Measurements from ENCODE around the gene COPS8.
A peak's percentile ranks its signal among the peaks of the same experiment; 100 is the strongest.

Gene COPS8

DNA sequence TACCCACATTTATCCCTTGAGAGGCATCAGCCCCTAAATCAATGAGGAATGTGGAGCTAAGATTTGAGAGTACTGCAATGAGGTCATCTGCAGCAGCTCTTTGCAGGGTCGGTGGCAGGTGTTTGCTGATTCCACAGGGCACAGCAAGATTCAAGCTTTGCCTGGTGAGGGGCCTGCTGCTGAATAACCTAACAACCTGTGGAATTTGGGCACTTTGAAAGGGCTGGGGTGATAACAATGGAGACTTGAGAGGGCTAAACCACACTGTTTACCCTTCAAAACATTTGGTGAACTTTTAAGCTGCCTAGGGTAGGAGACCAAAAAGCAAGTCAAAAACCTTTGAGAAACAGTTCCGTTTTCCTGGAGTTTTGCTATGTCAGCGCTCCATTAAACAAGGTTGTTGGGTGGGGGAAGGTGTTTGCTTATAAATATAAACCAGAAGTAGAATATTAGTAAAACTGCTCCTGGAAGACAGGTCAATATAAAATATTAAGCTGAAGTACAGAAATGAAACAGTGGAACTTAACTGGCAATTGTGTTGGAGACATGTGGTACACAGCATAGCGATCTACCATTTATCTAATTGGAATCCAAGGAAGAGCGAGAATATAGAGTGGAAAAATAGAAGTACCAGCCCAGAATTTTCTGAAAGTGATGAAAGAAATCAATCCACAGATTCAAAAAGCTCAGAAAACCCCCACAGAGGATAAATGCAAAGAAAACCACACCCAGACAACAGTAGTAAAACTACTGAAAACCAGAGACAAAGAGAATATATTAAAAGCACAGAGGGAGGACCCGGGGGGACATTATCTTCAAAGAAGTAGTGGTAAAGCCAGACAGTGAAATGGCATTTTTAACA lies 15.7 kb downstream of the COPS8 start:
- no peak for DNase-seq (ENCODE audit: low read depth)

DNA sequence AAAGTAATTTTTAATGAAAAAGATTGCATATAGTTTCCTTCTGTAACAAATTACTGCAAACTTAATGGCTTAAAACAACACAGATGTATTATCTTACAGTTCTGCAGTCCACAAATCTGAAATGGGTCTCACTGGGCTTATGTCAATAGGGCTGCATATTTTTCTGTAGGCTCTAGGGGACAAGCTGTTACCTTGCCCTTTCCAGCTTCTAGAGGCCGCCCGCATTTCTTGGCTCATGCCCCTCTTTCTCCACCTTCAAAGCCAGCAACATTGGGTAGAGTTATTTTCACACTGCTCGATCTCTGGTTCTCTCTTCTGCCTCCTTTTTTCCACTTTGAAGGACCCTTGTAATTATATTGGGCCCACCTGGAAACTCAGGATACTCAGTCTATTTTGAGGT lies 16.7 kb downstream of the COPS8 start:
- no peak for DNase-seq (ENCODE audit: low read depth)

DNA sequence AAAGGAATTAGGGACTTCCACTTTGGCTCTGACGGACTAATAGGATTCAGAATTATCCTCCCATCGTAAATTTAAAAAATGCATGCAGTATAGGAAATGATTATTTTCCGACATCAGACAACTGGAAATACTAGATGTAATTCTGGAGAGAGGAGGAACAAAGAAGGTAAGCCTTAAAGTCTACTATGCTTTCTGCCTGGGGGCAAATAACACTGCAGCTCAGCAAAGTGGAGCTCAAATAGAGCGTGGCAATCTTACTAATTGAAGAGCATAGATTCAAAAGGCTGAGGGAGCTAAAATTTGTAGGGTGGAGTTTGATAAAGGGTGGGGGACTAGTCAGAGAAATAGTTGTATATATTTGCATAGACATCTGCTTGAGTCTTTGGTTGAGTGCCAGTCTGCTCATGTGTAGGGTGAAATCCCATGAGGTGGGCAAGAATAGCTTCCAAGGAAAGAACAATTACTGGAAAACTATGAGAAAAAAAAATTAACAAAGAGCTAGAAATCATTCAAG lies 23.8 kb downstream of the COPS8 start:
- no peak for DNase-seq (ENCODE audit: low read depth)

DNA sequence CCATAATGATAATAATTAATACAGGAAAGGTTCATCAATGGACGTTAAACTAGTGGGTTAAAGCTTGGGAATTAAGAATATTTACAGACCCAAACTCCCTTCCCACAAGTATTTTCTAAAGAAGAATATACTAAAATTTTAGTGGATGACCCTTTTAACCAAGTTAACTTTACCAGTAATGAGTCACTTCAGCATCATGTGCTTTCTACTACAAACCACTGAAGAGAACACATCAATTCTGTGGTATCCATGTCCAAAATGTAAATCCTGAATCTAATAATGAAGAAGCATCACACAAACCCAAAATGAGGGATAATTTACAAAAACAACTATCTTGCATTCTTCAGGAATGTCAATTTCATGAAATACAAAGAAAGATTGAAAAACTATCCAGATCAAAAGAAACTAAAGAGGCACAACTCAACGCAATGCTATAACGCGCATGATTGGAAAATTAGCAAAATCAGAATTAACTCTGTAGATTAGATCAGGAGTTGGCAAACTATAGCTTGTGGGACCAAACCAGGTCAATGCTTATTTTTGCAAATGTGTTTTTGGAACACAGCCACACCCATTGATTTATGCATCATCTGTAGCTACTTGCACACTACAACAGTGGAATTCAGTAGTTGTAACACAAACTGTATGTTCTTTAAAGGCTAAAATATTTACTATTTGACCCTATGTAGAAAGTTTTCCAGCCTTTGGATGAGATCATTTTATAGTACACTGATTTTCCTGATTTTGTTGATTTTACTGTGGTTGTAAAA lies 27.5 kb downstream of the COPS8 start:
- DNase-seq (ENCODE audit: low read depth) = no peak

DNA sequence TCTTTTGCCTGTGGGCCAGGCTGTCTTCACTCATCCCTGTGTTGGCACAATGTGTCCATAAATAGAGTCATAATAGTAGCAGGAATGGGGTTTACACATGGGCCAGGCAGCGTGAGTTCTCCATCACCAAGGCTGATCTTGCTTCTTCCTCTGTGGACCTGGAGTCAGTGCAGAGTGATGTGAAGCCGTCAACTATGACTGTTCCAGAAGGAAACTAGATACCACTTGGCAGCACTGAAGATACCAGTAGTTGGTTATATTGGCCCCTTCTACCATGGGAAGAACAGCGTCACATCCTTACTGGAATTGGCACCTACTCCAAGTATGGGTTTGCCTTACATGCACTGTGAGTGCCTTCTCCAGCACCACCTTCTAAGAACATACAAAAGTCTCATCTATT lies 30.2 kb downstream of the COPS8 start:
- DNase-seq (ENCODE audit: low read depth) = no peak

DNA sequence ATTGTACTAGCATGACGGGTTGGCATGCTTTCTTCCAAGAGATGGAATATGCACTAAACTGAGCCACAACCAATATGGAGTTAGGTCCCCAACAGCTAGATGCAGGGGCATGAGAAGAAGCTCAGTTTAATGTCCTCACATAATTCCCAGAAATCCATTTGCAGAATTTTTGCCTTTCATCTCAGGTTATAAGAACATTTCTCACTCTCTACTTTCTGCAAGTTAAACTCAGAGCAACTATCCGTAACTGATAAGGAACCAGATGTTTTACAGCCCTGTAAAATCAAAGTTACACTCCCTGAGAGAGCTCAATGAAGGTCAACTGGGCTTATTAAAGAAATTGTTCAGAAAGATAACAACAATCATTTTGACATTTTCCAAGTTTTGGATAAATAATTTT lies 30.7 kb downstream of the COPS8 start:
- no peak for DNase-seq (ENCODE audit: low read depth)

DNA sequence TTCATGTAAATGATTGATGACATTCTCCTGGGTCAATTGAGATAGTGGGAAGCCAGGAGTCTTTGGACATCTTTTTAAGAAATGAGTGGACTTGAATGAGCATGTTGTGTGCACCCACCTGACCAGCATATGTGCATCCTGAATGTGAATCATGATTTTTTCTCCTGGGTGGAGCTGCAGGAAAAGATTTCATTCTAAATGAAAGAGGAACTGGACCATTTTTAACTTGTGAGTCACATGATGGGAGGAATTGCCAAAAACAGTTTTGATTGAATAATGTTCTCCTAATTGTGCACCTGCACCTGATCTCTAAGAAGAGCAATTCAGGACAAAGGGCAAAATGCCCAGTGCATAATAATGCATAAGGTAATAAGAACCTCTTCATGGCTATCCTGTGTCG lies 32.3 kb downstream of the COPS8 start:
- DNase-seq (ENCODE audit: low read depth) = no peak

DNA sequence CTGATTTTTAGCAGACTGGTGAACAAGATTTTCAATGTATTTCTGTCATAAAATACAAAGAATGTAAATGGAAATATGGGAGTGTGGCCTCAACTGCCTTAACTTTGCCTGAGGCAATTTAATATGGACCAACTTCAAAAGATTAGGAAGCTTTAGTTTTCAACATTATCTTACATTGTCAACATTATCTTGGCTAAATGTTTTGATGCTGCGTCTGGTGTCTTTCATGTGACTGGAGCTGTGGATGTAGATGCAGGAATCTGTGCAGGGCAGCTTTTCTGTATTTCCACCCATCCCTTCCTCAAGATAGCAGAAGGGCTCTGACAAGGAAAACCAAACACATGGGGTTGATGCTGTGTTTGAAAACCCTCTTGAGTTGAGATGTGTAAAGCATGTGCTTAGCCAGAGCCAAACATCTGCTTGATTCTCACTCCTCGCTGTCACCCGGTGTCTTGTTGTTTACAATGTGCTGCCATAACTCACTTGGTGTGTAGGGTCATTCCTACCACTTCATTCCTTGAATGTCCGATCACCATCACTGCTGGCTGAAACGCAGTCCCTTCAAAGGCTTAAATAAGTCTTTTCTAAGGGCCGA lies 33.0 kb downstream of the COPS8 start:
- no peak for DNase-seq (ENCODE audit: low read depth)

DNA sequence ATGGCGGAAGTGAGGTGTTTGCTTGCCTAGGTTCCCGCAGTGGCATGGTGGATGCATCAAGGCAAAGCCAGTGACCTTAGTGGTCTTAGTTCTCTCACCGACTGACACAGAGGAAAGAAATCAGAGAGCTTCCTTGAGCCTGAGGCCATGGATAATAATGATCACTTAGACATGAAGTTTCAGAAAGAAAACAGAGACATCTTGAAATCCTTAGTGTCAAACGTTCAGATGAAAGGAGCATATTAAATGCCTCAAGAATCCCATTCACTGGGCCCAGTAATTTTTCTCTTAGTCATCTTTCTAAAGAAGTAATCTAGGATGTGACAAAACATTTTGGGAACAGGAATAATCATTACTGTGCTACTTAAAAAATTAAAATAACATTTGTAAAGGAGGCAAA lies 35.2 kb downstream of the COPS8 start:
- DNase-seq (ENCODE audit: low read depth) = no peak

DNA sequence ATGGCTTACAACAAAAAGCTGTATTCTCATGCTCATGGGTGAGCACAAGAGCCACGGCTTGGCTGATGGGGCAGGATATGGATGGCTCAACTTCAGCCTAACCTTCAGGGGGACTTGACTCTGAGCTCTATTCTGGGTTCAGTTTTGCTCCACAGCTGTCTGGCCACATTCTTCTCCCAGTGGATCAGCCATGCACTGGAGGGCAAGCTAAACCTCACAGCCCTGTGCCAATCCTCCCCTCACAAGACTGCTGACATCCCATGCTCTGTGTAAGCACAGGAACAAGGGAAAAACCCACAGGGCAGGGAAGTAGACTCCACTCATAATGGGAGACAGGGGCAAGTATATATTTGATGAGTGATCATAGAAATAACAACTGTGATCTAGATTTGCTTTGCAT lies 35.6 kb downstream of the COPS8 start:
- no peak for DNase-seq (ENCODE audit: low read depth)

DNA sequence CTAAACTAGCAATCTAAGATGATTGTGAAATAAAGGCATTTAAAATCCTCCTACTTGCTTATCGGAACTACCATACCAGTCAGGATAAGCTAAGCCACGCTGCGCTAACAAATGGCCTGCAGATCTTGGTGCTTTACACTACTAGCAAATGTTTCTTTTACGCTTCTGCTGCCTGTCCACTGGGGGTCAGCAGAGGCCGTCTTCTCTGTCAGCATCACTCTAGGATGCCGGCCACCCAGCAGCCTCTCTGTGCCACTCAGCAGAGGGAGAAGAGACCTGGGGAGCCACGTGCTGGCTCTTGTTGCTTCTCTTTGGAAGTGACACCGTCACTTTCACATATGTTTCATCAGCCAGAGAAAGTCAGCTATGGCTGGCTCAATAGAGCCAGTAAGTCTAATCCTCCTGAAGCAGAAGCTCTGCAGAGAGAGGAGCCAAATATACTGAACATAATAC lies 36.6 kb downstream of the COPS8 start:
- peak; percentile 65 for DNase-seq (ENCODE audit: low read depth)

DNA sequence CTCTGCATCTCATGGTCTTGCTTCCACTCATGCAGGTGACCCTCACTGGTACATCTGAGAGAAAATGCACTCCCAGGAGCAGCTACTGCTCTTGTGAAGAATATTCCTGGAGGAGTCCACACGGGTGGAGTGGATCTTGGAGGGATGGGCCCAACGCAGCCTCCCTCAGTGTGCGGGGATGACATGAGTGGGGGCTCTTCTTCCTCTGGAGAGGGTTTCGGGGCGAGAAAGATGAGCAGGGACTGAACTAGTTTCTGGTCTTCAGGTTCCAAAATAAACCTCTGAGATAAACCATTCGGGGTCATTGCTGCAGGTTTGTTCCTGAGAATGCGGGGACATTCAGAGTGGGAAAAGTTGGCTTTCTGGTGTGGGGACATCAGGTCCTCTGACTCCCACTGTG lies 39.1 kb downstream of the COPS8 start:
- no peak for DNase-seq (ENCODE audit: low read depth)

DNA sequence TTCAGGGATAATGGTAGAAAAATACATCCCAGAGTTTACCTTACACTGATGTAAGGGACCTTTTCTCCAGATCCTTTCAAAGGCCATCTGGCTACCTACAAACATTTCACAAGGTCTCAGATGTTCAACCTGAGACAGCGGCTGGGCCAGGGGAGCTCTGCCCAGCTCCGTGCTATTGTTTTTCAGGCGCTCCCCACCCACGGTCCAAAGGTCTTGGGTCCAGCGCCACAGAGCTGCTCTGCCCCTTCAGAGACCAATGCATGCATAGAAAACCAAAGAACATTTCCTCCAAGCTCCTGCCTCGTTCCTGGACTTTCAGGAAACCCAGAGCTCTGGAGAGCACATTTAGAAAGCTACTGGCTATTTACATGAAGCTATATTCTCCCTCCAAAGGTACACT lies 40.3 kb downstream of the COPS8 start:
- DNase-seq (ENCODE audit: low read depth) = no peak

DNA sequence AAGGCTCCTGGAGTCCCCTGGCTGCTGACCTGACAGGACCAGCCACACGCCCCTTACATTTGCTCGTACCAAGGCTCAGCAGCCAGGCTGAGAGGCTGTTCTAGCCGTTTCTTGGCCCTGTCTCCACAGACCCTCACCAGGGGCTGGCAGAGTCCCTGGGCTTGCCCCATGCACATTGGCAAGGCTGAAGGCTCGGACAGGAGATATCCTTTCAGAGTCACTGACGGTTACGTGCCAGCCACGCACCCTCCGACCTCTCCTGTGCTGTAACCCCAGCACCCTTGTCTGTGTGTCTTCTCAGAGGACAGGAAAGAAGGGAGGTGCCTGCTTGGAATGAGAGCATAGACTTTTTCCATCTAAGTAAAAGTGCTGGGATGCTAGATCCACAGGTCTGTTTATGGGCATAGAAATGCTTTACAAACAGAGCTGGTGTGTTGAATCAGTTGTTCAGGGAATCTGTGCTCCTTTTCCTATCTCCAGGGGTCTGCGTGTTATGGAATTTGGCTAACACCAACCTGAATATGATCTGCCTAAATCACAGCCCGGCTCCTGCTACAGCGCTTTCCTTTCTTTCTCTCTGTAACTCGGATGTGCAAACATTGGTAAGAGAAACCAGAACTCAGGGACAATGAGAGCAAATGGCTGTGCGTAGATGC lies 41.0 kb downstream of the COPS8 start:
- no peak for DNase-seq (ENCODE audit: low read depth)

DNA sequence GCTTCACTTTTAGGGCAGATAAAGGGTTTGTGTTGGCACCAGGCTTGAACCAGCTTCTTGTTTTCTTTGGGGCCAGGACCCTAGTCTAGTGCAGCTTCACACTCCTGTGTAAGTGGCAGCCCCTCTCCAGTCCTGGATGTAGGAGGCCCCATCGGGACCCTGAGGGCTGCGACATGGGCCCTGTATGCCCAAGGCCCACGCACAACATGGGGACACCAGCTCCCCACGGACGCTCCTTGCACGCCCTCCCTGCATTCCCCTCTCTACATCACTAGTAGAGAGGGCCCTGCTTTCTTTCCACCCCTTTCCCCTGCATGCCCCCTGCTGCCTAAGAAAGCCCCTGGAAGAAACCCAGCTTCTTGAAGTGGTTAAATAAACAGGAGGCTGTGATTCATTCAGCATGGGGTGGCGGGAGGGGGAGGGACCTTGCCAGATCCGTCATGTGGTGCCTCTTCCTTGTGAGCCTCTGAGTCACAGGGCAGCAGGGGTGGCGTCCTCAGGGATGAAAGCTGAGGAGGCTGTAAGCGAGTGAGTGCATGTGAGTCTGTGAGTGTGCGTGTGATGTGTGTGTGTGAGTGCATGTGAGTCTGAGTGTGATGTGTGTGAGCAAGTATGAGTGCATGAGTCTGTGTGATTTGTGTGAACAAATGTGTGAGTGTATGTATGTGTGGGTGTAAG lies 42.5 kb downstream of the COPS8 start:
- DNase-seq (ENCODE audit: low read depth) = peak; percentile 56

DNA sequence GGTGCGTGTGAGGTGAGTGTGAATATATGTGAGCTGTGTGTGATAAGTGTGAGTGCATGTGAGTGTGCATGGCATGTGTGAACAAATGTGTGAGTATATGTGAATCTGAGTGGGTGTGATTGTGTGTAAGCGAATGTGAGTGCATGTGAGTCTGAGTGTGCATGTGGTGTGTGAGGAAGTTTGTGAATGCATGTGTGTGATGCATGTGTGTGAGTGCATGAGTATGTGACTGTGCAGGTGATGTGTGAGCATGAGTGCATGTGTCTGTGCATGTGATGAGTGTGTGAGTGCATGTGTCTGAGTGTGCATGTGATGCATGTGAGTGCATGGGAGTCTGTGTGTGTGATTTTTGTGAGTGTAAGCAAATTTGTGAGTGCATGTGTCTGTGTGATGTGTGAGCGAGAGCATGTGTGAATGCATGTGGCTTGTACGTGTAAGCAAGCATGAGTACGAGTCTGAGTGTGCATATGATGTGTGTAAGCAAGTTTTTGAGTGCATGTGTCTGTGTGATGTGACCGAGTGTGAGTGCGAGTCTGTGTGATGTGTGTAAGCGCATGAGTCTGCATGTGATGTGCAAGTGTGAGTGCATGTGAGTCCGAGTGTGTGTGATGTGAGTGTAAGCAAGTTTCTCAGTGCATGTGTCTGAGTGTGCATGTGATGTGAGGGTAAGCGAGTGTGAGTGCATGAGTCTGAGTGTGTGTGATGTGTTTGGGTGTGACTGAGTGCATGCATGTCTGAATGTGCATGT lies 43.3 kb downstream of the COPS8 start:
- no peak for DNase-seq (ENCODE audit: low read depth)

DNA sequence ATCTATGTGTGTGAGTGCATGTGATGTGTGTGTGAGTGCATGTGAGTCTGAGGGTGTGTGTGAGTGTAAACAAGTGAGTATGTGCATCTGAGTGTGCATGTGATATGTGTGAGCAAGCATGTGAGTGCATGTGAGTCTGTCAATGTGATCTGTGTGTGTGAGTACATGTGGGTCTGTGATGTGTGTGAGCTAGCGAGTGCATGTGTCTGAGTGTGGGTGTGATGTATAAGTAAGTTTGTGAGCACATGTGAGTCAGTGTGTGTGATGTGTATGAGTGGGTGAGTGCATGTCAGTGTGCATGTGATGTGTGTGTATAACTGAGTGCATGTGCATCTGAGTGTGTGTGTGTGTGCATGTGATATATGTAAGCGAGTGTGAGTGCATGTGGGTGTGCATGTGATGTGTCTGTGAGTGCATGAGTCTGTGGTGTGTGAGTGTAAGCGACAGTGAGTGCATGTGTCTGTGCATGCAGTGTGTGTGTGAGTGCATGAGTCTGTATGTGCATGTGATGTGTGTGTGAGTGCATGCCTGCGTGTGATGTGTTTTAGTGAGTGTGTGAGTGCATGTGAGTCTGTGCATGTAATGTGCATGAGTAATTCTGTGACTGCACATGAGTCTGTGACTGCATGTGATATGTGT lies 44.1 kb downstream of the COPS8 start:
- no peak for DNase-seq (ENCODE audit: low read depth)

DNA sequence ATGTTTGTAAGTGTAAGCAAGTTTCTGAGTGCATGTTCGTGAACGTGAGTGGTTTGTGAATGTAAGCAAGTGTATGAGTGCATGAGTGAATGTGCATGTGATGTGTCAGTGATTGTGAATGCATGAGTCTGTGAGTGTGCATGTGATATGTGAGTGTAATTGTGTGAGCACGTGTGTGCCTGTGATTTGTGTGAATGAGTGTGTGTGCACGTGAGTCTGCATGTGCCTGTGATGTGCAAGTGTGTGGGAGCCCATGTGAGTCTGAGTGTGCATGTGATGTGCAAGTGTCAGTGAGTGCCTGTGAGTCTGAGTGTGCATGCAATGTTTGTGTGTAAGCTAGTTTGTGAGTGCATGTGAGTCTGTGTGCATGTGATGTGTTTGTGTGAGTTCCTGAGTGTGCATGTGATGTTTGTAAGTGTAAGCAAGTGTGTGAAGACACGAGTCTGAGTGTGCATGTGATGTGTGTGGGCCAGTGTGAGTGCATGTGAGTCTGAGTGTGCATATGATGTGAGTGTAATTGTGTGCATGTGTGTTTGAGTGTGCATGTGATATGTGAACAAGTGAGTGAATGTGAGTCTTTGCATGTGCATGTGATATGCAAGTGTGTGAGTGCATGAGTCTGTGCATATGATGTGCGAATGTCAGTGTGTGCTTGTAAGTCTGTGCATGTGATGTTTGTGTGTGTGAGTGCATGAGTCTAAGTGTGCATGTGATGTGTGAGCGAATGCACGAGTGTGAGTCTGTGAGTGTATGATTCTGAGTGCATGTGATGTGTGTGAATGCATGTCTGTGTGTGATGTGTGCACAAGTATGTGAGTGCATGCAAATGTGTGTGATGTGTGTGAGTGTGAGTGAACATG lies 45.1 kb downstream of the COPS8 start:
- no peak for DNase-seq (ENCODE audit: low read depth)

DNA sequence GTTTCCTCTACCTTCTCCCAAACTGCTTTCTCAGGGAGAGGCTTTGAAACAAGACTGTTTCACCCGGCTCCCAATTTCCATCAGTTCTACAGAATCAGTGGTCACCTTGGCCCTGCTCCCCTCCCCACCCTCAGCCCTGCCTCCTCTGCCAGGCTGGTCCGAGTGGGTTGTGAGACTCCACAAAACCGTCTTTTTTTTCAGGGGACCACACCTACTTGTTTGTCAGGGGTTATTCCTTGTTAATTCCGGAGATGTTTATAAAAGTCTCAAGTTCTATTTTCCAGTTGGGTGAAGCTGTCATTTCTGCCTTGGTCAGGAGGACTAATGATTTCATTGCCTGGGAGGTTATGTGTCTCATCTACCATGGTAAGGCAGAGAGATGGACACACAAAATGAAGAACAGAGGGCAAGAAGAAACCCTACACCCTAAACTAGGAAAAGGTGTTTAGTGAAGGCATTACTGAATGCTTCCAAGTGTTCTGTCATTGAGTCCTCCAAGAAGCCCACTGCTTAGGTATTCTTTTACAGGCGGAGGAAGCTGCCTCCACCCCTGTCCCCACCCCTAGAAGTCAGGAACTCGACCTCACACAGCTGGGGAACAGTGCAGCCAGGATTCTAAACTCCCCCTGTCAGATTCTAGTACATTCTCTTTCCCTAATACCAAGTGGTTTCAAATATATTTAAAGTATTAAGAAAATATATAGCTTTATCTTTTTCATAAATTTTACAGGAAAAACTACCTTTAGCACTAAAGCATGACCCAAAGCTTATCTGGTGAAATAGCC lies 46.3 kb downstream of the COPS8 start:
- no peak for DNase-seq (ENCODE audit: low read depth)

Data from activated T-cell treated with anti-CD3 and anti-CD28 coated beads for 48 hours (primary cell).